Left cardiac atrium (tissue), 4 donors: ENCODE data around the gene ZFP57. TPM values are rescaled to one million over a fixed set of nuclear protein-coding genes. Genes with fewer than 3 reads are reported as not detected.
"Not testable (repeated sequence)": the region's sequence is repeated elsewhere in the genome, so short reads cannot be mapped to it uniquely, and the experiment has no call there.

Experiments used
- ATAC-seq, 2 donors: fragments of 200-7000 bp; cut with Tn5 transposase; one replicate each; pipeline ENCODE4 v1.9.1; 2020; ENCODE audit warnings: mild to moderate bottlenecking in 2 of 2, moderate library complexity in 2 of 2
- DNase-seq: peaks from one replicate; pipeline ENCODE4 v3.0.0-alpha.2; 2020
- intact Hi-C, 2 donors: fragments of 100-400 bp; cut with DNase I; formaldehyde crosslinking; loops; one replicate each; pipeline versions ENCODE4 v1.14.1 to v1.15.1; 2022 to 2023
- total RNA-seq, 2 donors: library from RNA; stranded (reverse); fragmentation: NEBNext Ultra II Directional; extraction: Animal tissue kit (Norgen Biotek cat#: 25700); gene quantifications; one replicate each; pipeline ENCODE4 v1.2.1, GENCODE V29; 2021
- donor health status: DM: no; HTN: yes; CAD: no.
- donor health status: DM: no; HTN: yes; CAD: no; lungs with severe emphysema.
- donor health status: DM: yes; HTN: yes; CAD: no.
- donor health status: Dilated cardiomyopathy.

Gene ZFP57
- total RNA-seq, 2 donors from 2014 or later, result 0.24 to 0.50 TPM

DNA sequence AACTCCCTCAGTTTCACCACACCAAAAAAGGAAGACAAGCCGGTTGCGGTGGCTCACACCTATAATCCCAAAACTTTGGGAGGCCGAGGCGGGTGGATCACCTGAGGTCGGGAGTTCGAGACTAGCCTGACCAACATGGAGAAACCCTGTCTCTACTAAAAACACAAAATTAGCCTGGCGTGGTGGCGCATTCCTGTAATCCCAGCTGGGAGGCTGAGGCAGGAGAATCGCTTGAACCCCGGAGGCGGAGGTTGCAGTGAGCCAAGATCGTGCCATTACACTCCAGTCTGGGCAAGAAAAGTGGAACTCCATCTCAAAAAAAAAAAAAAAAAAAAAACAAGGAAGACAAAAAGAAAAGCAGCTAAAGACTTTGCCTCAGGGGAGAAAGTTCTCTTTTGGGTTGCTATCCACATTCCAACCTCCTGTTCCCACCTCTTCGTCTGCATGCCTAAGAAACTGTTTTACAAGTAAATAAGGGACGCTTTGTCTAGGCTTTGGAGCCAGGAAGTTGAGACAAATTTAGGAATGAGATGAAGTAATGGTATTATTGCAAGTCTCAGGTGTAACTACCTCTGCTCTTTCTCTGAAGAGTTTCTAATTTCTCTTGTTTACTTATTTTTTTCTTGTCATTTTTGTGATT lies 19.3 kb downstream of the ZFP57 start:
- intact Hi-C loops, ATAC-seq, DNase-seq: not testable (repeated sequence)

DNA sequence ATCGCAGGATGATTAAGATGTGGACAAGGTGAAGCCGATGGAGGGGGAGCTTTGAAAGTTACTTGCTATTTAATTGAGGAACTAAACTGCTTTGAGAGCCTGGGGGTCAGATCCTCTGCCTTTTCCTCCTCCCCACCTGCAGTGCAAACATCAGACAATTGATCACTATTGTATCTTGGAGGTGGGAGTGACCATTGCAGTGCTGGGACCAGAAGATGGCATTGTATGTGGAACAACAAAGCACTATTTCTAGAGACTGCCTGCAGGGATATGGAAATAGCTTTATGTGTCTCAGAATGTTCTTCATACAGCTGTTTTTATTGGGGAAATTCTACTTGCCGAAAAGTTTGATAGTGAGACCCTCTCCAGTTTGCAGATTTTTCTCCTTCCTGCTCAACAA lies 19.9 kb downstream of the ZFP57 start:
- no peak for DNase-seq
- no peak for ATAC-seq
- intact Hi-C loops, result no loop called here

DNA sequence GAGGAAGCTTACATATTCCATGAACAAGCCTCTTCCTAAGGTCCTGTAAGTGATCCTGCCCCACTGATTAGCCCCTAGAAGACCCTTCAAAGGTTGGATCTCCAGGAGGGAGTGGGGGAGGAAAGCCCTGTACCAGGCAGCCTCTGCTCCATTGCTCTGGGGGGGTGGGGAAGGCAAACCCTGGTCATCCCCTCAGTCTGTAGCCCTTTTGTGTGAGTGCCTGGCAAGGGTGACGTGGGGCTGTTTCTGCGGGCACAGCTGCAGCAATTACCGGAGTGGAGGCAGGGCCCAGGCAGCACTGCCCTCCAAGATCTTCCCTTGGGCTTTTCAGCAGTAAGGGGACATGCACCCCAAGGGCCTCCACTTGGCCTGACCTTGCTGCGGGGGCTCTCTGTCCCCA lies 24.2 kb downstream of the ZFP57 start, which contains the start of gene MOG:
Gene MOG (plus strand): TSS at position 295 of the 400 bp plus-strand sequence. CDS start 118 bp downstream, outside the sequence.
- ATAC-seq (peak in 1 of 2 donors; percentile 40), DNase-seq (no peak)
- intact Hi-C loops, result no loop called here

- DNase-seq (peak; percentile 34), ATAC-seq (peak; percentile 87 to 90)
- intact Hi-C loops, result no loop called here
Measured at GRCh38 chr6:29656157-29656556, 24.8 kb downstream of the ZFP57 start.

- ATAC-seq (peak in 1 of 2 donors; percentile 27), DNase-seq (no peak)
- intact Hi-C loops, result no loop called here
Measured at GRCh38 chr6:29655658-29656057, 25.3 kb downstream of the ZFP57 start.

- intact Hi-C loops, result no loop called here
Measured at GRCh38 chr6:29653452-29654038, 27.4 kb downstream of the ZFP57 start.

GRCh38 chr6:29652198-29652584 lies 28.8 kb downstream of the ZFP57 start:
- intact Hi-C loops, result no loop called here
- ATAC-seq (no peak), DNase-seq (no peak)

More at GRCh38 chr6:29653452-29654038, 27.4 kb downstream of the ZFP57 start:
- no peak for ATAC-seq
- DNase-seq, result peak; percentile 39

GRCh38 chr6:29651413-29652197 lies 29.3 kb downstream of the ZFP57 start:
- DNase-seq, result no peak
- ATAC-seq, result no peak
- intact Hi-C loops, result loop anchor here in 1 of 2 donors (2.0 kb wide), 1 partner anchor 33 kb away; no protein-coding TSS in a partner anchor

DNA sequence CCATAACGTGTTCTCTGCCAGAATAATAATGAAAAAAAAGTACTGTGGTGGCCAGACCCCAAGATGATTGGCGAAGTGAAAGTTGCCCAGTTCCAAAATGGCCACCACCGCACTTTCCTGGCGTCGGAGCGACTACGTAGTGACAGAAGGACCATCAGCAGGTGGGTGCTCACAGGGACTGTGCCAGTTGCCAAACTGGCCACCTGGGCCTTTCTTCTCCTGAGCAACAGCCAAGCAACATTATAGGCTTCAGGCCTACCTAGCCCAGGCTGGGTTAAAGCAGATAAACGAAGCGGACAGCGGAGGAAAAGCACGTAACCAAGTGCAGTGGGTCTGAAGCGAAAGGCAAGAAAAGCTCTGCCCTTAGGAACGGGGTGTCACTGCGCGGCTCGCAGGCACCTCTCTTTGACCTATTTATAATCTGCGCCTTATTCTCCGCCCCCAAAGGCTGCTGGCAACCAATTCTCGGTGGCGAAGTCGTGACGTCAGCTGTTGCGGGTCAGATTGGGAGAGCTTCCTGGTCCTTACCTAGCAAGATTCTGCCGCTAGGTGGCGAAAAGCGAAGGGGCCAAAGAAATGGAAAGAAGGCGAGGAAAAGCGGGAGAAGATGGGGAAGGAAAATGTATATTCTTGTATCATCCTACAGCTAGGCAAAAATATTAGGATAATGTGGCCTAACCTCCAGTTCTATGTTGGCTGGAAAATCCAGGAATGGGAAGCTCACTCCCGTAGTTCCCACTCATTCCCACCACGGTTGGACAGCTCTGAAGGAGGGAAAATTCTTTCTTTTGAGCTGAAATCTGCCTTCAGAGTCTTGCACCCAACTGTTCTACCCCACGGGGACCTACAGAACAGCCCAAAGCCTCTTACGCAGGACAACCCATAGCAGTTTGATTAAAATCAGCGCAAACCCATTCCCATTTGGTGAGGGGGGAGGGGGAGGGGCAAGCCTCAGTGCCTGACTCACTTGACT lies 31.0 kb downstream of the ZFP57 start:
- intact Hi-C loops, result loop anchor here in 1 of 2 donors (2.0 to 10.0 kb wide), 2 partner anchors 35 to 185 kb away; no protein-coding TSS in a partner anchor
- ATAC-seq, result peak; percentile 97 to 99
- peak; percentile 99 for DNase-seq

DNA sequence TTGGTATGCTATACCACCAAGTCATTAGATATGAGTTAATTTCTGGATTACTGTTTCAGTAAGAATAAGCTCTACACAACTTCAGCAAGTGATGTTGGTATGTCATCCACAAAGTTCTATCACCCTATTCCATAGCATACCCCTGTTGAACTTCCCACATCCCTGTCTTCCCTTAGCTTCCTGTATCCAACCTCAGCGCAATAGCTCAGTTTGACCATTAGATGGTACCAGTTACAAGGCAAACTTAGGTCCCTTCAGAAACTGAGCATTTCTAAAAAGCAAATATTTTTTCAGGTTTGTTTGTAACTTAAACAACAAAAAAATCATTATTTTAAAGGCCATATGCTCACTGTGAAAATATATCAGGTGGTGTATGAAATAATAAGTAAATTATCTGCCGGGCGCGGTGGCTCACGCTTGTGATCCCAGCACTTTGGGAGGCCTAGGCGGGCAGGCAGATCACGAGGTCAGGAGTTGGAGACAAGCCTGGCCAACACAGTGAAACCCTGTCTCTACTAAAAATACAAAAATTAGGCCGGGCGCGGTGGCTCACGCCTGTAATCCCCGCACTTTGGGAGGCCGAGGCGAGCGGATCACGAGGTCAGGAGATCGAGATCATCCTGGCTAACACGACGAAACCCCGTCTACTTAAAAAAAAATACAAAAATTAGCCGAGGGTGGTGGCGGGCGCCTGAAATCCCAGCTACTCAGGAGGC lies 32.9 kb downstream of the ZFP57 start:
- DNase-seq (no peak), ATAC-seq (no peak)
- intact Hi-C loops, result loop anchor here in 1 of 2 donors (10.0 kb wide), 1 partner anchor 187 kb away; no protein-coding TSS in a partner anchor

DNA sequence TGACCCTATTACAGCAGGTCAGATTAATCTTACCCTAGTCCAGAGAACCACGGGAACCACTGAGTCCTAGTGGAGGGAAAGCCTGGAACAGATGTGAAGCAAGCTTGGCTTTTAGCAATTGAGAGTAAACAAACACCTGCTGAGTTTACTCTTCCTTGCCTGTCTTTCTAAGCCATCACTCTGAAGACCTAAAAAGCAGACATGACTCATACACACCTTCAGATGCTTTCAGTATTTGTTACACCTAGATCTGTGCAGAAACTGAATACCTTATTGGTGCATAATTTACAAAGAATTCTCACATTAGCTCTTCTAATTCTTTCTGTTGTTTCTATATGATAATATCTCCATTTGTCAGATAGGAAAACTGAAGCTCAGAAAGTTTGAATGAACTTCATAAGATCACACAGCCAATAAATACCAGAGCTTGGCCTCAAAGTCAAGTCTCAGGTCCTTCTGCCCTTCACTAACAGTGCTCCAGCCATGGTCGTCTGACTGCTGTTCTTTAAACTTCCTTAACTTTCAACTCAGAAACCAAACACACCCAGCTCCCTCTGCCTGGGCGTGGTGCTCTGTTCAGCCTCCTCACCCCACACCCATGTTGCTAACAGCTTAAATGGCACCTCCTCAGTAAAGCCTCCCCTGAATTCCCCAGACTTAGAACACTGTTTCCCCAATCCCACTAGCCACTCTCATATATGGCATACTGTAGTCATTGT lies 39.4 kb downstream of the ZFP57 start:
- ATAC-seq, result peak in 1 of 2 donors; percentile 42
- DNase-seq, result no peak
- intact Hi-C loops, result loop anchor here in 1 of 2 donors (10.0 kb wide), 1 partner anchor 193 kb away; no protein-coding TSS in a partner anchor

DNA sequence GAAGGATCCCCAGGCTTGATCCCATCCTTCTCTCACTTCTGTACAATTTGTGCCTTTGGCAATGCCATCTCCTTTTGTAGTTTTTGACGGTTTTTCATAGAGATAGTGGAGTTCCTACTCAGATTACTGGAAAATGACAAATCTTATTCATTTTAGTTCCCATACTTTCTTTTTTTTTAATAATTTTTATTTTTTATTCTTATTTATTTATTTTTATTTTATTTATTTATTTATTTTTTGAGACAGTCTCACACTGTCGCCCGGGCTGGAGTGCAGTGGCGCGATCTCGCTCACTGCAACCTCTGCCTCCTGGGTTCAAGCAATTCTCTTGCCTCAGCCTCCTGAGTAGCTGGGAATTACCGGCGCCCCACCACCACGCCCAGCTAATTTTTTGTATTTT lies 43.7 kb downstream of the ZFP57 start:
- DNase-seq (no peak), ATAC-seq (no peak)
- intact Hi-C loops, result no loop called here

- no peak for DNase-seq
- intact Hi-C loops, result no loop called here
- ATAC-seq, result peak; percentile 4 to 13
Measured at GRCh38 chr6:29633534-29633905, 47.4 kb downstream of the ZFP57 start.

DNA sequence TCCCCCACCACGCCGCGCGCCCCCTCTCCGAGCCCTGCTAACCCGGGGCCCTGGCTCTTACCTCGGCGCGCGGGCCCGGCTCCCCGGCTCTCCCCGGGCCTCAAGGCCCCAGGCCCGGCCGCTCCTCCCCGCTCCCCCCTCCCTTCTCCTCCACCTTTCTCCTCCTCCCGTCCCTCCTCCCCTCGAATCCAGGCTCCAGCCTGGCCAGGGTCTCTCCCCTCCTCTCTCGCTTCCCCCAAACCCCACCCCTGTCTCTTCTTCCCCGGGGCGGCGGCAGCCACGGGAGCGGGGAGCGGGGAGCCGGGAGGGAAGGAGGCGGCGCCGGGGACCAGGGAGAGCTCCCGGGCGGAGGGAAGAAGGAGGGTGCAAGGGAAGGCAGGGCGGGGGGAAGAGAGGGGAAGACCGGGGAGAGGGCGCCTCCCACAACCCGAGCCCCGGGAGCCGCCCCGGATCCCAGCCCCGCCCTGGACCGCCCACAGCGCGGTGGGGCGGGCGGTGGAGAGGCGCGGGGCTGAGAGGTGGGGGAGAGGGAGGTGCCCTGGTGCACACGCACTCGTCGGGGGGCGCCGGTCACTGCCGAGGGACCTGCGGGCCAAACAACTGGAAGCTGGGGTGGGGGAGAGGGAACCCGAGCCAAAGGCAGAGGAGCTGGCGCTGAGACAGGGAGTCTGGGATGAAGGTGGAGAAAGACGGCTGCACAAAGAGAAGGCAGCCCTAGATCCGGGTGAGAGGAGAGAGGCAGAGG lies 48.0 kb downstream of the ZFP57 start, which contains the start of gene GABBR1:
Gene GABBR1 (minus strand): TSS at position 395 of the 745 bp plus-strand sequence. CDS start 798 bp downstream, outside the sequence.
- DNase-seq, result peak; percentile 90
- intact Hi-C loops, result no loop called here
- ATAC-seq, result peak; percentile 94 to 96

GRCh38 chr6:29631860-29632731 lies 48.9 kb downstream of the ZFP57 start:
- intact Hi-C loops, result no loop called here
- ATAC-seq, result peak; percentile 50 to 56
- DNase-seq, result peak; percentile 71
